Activated gamma-delta T cell (primary cell): ENCODE measurements around the gene ONECUT1.
"Not testable (repeated sequence)": the region's sequence is repeated elsewhere in the genome, so short reads cannot be mapped to it uniquely, and the experiment has no call there.

Experiments
- DNase-seq: peaks from one replicate; lab custom pipeline; 2025; lab: John Stamatoyannopoulos, UW
- total RNA-seq, 2 donors: gene quantifications; one replicate each; lab custom pipeline; 2026; lab: John Stamatoyannopoulos, UW

The ONECUT1 gene
- 0.05 to 0.09 reads per million in 2 donors for total RNA-seq

DNA sequence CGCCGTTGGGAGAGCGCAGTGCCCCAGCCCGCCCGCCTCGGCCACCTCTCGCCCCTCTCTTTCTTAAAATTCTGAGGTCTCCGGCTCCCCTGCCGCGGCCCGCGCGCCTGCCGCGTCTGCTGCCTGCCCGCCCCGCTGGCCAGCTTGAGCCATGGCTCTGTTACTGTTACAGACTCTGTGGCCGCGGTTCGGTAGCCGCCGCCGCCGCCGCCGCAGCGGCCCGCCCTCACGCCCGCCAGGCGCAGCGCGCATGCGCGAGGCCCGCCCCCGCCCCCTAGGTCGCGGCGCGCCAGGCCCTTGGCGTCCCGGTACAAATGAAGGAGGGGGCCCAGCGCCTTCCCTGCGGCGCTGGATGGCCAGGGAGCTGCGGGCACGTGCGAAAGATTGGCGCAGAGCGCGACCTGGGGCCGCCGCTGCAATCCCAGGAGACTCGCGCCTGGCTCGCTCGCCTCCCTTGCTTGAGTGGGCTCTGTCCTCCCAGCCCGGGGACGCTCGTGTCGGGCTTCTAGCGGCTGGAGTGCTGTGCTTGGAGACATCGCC is at the start of gene ONECUT1:
Gene ONECUT1 (minus strand): TSS at position 168 of the 540 bp plus-strand sequence. CDS start 452 bp downstream, outside the sequence.
- no peak for DNase-seq

DNA sequence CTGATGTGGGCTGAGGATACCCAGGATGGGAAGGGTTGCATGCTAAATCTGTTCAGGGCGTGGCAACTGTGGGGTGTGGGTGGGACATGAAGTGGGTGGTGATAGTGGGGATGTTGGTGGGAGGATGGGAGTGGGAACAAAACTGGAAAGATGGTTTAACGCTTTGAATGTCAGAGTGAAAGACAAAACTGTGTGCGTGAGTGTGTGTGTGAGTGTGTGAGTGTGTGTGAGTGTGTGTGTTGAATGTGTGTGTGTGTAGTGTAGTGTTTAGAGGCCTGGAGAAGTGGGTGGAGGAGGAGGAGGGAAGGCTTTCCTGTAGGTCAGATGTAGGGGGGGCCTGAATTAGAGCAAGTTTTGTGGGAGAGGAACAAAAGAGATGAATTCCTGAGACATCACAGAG is 44.2 kb upstream of the ONECUT1 start:
- no peak for DNase-seq

DNA sequence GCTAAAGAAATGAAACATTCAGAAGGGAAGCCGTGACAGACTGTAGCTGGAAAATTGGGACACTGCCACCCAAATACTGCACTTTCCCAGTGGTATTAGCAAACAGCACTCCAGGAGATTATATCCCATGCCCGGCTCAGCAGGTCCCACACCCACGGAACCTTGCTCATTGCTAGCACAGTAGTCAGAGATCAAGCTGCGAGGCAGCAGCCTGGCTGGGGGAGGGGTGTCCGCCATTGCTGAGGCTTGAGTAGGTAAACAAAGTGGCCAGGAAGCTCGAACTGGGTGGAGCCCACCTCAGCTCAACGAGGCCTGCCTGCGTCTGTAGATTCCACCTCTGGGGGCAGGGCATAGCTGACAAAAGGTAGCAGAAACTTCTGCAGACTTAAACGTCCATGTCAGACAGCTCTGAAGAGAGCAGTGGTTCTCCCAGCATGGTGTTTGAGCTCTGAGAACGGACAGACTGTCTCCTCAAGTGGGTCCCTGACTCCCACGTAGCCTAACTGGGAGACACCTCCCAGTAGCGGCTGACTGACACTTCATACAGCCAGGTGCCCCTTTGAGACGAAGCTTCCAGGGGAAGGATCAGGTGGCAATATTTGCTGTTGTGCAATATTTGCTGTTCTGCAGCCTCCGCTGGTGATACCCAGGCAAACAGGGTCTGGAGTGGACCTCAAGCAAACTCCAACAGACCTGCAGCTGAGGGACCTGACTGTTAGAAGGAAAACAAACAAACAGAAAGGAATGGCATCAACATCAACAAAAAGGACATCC is 34.2 kb upstream of the ONECUT1 start:
- DNase-seq = not testable (repeated sequence)

DNA sequence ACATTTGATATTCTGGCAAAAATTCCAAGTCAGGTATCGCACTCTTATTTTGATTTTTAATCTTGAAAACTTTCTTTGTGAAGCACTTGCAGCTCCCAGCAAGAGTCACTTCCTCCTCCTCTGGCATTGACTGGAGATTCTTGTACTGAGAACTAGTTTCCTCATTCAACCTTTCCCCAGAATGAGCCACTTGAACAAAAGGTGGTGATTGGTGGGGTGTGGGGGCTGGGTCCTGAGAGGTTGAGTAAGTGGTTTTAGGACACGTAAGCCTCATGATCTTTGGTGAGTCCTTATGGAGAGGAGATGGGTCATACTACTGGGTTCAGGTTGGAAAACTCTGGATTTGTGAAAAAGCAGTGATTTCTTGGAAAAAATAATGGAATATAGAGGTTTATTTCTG is 32.3 kb upstream of the ONECUT1 start:
- no peak for DNase-seq

DNA sequence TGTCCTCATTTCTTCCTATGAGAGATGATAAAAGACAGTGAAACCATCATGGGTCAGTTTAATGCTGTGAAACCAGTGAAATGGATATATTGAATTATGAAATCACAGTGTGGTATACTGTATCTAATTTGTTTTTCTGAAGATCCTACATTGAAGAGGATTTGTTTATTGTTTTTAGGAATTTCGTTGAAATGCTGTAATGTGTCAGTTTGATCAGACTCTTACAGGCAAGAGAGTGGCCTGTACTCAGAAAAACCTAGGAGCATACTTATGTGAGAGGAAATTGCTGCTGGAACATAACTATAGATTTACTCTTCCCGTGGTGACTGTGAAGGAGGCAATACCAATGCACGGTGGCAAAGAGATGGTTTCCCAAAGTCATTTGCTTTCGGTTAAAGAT is 29.1 kb upstream of the ONECUT1 start:
- DNase-seq = no peak

DNA sequence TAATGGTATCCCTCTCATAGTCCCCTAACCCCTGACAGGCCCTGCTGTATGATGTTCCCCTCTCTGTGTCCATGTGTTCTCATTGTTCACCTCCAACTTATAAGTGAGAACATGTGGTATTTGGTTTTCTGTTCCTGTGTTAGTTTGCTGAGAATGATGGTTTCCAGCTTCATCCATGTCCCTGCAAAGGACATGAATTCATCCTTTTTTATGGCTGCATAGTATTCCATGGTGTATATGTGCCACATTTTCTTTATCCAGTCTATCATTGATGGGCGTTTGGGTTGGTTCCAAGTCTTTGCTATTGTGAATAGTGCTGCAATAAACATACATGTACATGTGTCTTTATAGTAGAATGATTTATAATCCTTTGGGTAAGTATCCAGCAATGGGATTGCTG is 25.8 kb upstream of the ONECUT1 start:
- DNase-seq = not testable (repeated sequence)

DNA sequence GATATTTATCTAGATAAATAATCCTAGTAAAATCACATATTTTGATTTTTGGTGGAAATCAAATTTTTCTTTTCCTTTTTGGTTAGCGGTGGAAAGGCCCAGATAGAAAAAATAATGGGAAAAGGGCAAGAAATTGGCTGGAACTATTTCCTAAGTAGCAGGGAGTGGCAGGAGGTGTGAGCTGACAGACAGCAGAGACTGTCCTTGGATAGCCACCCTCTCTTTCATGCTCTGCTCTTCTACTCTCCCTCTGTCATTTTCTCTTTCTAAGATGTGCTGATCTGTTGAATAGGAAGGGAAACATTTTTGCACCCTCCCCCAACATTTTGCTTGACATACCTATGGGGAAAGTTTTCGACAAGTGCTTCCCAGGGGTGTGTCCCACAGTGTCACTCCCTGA is 18.9 kb upstream of the ONECUT1 start:
- no peak for DNase-seq

DNA sequence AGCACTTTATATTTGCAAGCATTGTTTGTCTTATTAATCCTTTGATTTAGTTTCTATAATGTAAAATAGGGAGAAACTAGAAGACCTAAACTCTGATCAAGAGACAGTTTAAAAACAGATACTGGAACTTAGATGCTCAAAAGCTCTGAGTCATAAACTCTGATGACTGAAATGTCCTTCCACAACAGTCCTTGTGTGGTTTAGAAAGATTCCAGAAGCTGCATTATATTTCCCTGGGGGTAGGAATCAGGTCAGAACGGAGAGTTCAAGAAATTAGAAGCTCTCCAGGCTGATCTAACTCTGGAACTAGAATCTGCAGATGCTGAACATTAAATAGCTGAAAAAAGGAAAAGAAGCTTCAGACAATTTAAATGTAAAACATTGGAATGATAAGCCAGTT is 18.3 kb upstream of the ONECUT1 start:
- DNase-seq = no peak

DNA sequence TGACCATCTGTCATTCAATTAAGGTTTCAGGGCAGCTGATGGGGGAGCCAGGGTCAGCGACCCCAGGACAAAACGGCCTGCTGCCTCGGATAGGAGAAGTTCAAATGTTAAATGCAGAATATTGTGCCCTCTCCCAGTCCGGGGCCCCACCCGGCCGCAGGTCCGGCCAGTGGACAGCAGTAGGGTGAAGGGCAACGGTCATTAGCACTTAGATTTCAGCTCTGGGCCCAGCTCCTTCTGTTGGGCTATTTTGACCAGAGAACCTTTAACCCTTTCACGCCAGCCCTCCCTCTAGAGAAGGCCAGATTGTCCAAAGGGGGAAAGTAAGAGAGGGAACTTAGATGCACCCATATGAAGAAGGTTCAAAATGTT is 16.1 kb upstream of the ONECUT1 start:
- DNase-seq = no peak

DNA sequence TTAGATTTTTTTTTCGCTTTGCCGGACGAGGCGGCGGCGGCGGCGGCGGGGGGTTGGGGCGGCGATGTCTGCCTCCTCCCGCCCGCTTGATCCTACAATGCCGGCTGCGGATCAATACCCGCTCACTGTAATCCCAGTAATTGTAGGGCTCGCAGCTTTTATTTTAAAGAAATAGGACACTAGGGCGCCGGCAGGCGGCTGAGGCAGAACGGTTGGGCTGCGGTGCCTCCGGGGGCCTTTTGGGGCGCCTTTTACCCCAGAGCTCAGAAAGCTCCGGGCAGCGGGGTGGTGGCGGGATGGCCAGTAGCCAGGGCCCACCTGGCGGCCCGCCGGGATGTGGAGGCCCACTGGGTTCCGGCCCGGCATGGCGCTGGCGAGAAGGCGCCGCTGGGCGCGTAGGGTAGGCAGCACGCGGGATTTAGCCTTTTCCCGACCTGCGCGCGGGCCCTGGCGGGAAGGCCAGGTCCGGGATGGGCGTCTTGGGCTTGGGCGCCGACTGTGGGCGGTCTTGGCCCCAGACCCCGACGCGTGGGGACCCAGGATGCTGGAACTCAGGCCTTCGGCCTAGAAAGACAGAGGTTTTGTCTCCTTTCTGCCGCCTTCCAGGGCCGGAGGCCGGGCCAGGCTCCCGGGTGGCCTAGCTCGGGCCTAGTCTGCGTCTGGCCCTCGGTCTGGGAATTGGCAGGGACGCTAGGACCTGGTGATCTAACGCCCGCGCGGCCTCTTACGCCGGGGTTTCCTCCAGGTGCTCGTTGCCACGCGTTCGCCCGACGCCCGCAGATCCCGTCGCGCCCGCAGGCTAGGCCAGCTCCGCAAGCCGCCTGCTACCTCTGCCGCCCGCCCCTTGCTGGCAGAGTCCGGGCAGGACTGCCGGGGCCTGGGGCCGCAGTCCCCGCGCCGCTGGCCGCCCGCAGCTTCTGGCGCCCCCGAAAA is 15.5 kb upstream of the ONECUT1 start:
- no peak for DNase-seq

DNA sequence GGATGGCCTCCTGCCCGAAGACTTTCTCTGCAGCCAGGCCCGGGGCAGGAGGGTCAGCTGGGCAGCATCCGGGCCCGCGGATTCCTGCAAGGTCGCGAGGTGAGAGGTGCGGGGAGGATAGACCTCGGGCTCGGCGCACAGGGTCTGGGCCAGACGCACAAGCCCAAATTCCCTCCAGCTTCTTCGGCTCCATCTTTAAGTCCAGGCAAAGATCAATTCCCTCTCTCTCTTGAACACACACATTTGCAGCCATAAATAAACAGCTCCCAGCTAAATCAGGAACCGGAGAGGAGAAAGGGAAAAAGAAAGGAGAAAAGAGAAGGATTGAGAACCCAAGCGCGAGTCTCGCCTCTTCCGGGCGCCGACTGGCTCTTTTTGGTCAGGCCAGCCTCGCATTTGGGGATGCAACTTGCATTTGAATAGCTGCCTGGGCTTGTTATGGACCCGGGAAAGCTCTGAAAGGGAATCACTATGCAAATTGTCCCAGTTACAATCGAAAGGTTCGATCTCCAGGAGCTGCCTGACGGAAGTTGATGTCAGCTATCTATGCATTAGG is 14.5 kb upstream of the ONECUT1 start:
- DNase-seq = no peak

DNA sequence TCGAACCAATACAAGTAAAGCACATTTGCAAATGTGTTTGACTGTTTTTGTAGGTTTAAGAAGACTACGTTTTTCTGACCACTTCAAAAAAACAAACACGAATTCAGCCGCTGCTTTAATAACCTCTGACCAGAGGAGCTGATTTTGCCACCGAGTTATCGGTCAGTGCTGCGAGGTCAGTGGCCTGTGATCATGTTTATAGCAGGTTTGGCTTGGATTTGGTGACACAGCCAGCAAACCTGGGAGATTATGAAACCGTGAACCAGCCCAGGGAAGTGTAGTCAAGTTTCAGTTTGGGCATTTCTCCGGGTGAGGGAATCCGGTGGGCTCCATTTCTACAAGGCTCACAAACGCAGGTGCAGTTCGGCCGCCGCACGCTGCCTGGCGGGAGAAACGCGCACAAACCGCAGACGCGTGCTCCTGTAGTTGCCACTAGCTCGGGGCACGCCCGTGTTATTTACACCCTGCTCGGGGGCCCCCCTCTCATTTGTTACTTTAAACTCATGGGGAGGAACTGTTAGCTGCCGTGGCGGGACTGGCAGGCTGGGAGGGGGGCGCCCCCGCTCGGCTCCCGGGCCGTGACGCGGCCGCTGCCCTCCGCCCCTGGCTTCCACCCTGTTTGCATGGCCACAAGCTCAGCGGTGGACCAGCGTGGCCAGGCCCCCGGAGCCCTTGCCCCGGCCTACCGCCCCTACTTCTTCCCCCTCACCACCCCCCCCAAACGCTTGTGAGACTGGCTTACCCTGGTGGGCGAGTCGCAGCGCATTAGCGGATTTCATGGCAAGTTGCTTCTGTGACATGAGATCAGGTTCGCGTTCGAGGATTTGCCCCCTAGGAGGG is 13.6 kb upstream of the ONECUT1 start:
- no peak for DNase-seq

DNA sequence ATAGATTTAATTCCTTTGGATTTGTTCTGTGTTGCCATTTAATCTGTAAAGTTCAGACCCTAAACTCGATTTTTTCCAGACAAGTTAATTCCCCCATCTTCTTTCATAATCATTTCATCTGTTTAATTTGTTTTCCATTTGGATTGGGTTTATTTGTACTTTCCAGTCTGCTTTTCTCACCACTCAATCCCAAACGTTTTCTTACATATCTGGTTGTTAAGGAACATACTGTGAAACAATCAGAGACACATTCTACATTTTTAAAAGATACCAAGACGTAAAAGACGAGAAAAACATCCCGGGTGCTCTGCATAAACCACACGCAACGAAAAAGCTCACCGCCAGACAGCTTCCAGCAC is 13.0 kb upstream of the ONECUT1 start:
- DNase-seq = no peak

DNA sequence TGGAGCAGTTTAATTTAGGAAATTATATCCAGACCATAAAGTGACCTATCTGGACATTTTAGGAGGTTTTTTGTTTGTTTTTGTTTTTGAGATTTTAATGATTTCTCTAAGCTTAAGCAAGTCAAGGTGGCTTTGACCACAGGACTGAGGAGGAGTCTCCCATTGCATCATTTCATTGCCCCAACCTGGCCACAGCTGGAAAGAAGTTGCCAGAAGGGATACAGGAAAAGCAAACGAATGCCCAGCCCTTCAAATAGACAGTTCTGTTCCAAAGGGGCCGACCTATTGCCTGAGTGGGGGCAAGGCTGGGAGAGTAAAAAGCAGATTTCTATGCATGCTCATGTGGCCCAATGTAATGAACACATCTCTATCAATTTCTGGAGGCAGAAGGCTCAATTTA is 12.0 kb upstream of the ONECUT1 start:
- no peak for DNase-seq

DNA sequence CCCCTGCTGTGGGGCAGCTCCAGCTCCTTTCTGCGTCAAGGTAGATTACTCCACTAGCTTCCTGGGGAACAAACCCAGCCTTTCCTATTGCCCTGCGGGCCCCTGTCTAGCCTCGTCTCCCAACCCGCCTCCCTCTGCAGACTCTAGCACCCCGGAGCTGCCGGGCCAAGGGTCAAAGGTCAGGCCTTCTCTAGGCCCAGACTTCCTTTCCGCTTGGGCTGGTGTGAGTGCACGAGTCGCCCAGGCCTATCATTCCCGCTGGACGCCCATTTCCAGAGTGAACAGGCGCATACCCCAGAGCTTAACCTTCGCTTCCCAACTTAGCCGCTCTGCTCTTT is 11.6 kb upstream of the ONECUT1 start:
- no peak for DNase-seq

DNA sequence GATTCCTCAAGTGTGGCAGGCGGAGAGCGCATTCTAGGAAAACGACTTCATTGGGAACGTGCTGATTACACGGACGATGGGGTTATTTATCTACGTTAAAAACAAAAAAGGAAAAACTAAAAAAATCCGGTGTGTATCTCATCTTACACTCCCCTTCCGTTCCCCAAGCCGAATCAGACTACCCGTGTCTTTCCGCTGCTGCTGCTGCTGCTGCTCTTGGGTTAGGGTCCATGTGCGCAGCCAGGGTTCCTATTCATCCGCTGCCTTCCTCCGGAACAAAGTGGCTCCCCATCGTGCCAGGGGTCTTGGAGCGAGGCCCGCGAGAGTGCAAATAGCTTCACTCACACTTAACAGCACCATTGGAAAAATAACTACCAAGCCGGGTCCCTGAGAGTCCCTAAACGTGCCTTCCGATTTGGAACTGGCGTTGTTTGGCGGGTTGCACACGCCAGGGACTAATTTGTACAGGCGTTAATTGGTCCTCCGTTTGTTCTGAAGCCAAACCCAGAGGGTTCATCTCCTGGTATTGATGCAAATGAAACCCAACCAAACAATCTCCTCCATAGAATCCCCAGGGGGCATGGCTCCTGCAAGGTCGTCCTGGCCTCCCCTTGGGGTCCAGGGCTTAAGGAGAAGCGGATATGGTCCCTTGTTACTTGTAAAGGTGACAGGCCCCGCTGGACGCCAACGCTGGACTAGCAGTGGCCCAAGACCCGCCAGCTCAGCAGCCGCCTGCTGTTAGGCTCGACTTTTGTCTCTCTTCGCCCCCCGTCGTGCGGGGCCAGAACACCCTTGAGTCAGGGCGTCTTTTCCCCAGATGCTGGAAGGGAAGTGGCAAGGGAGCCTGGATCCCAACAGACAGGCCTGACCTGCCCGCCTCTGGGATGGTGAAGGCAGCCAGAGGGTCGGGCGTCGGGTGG is 11.0 kb upstream of the ONECUT1 start:
- DNase-seq = no peak

DNA sequence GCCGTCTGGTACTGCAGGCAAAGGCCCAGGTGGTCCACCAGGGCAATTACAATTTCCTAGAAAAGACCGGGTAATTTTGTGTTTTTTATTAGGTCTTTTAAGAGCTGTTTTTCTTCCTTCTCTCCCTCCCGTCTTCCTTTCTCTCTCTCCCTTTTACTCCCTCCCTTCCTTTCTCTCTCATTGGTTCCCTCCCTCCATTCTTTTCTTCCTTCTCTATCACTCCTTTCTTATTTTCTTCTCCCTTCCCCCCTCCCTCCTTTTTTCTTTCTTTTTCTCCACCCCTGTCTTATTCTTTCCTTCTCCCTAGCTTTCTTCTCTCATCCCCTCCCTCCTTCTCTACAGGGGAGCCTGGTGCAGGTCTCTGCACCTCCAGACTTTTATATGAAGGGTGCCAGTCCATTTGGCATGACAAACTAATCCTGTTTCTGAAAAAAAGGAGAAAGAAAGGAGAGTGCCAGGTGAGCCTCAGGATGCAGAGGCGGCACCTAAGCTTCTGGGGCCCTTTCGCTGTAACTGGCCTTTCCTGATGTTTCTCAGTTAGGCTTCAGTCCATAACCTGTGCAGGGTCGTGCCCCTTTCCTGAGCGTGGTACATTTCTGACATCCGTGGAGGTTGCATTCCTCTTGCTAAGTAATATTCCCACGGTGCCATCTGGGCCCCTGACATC is 9.1 kb upstream of the ONECUT1 start:
- DNase-seq = no peak

DNA sequence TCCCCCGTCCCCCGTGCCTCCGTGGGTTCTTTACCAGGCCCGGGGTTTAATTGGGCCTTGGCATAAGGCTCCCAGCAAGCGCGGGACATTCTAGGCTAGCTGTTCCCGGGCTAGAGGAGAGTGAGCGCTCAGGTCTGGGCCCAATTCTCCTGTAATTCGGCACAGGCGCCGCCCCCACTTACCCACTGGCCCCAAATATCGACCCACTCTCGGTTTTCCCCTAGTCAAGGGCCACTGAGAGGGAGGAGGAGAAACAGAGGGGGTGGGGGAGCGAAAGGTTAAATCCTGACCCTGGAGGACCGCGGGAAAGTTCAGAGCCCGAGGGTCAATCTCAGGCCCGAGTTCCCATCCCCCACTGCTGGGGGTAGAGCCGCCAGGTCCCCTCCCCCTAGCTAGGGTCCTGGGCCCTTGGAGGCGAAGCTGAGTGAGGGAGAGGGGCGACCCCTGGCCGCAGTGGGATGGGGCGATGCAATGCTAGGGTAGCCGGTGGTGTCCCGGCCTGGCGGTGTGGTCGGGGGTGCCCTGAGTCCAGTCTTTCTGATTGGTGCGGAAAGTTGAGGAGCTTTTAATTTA is 8.5 kb upstream of the ONECUT1 start:
- DNase-seq = no peak

DNA sequence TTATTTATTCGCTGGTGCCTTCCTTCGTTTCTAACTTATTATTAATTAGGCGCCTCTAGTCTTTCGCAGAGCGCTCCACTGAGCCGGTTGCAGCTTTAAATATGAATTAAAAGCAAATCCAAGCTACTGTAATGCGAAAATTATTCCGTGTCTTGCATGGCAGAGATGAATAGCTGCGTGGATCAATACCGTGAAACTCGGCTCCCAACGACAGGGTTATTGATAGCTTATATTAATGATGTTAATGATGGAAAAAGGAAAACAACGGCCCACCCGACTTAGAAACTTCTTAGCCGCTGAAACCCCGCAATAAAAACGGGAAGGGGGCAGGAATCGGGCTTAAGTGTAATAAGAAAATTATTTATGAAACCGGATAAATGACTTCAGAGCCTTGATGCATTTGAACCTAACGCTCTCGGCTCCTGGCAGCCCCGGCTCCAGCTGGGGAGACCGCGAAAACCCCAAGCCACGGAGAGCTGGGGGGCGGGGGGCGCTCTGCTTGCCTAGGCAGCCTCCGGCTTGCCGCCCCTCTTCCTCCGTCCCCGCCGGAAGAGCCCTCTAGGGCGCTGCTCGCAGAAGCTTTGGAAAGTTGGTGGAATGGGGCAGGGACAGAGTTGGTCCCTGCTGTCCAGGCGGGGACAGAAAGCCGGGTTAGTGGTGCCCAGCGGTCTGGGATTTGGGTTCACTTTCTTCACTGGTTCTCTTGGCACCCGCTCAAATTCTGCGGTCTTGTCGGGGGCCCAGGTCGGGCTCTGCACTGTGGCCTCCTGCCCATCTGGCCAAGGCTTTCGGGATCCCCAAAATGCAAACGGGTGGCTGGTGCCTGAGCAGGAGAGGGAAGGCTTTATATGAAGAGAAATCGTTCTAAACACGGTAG is 7.7 kb upstream of the ONECUT1 start:
- no peak for DNase-seq
